Head of caudate nucleus (tissue), 42 donors: ENCODE measurements around the gene CDC42EP4.

ENCODE experiments used
- DNase-seq, 42 donors: peaks; one replicate each; pipeline versions ENCODE4 v3.0.0 to v3.0.0-alpha.2; 2020 to 2021; ENCODE audit warnings: mixed read lengths in 7 of 42
- intact Hi-C: fragments of 100-400 bp; cut with DNase I; formaldehyde crosslinking; loops from one replicate; pipeline ENCODE4 v1.15.0; 2022

CDC42EP4 gene

DNA sequence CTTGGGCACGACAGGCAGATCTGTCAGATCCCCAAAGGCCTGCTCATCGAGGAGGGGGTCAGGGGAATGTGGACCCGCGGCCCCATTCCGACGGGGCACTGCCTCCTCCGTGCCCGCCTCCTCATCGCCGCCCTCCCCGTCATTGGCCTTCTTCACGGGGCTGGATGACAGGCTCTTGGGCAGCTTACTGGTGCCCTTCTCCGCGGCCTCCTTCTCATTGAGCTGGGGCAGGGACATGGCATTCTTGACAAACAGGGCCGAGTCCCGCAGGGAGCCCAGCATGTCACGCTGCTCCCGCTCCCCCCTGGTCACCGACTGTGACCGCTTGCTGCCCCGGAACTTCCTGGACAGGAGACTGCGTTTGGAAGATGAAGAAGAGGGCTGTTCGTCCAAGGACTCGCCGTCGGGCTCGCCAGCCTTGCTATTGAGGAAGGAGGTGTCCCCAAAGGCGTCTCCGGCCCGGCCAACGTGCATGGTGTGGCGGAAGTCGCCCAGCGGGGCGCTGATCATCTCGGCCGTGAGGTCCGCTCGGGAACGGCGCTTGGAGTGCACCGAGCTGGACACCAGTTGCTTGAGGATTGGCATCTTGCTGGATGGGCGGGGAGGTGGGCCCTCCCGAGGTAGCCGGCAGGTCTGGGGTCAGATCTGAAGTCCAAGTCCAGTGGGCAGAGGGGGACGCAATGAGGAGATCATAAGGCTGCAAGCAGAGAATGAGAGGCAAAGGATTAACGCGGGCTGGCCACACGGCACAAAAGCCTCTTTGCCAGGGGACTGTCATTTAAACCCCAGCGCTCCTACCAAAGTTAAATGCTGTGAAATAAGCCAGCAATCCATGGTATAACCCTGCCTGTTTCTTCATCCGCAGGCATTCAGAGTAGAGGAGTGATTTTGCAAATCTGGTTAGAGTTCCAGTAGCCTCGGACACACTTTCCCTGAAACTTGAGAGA lies 25.6 kb downstream of the CDC42EP4 start:
- peak in 1 of 42 donors; percentile 37 for DNase-seq
- intact Hi-C loops, result no loop called here

DNA sequence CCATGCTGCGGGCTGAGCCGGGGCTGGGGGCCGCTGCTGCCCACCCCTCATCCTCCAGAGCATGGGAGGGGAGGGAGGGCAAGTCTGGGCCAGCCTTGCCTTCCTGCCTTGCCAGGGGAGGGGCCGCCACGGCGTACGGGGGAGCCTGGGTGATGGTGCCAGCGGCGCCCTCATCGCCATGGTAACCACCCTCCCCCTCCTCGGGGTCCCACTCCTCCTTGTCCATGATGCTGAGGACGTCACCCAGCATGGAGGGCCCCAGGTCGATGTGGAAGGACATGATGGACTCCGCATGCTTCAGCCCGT lies 26.2 kb downstream of the CDC42EP4 start:
- no peak for DNase-seq
- intact Hi-C loops, result no loop called here

DNA sequence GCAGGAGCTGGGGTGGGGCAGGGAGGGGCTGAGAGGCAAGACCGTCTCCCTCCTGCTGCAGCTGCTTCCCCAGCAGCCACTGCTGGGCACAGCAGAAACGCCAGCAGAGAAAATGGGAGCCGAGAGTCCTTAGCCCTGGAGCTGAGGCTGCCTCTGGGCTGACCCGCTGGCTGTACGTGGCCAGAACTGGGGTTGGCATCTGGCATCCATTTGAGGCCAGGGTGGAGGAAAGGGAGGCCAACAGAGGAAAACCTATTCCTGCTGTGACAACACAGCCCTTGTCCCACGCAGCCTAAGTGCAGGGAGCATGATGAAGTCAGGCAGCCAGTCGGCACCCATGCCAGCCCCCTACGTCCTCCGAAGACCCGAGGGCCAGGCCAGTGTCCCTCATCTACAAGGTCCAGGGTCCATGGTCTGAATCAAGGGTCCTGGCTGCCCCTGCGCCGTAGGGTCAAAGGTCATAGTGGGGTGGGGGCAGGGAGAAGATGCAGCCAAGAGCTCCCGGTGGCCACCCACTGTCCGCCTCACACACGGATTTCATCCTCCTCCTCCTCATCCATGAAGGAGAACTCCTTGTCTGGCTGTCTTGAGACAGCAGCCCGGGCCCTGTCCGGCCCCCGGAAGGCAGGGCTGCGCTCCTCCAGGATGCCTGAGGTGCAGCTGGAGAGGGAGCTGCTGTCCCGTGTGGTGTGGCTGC lies 26.7 kb downstream of the CDC42EP4 start:
- intact Hi-C loops, result no loop called here
- no peak for DNase-seq

DNA sequence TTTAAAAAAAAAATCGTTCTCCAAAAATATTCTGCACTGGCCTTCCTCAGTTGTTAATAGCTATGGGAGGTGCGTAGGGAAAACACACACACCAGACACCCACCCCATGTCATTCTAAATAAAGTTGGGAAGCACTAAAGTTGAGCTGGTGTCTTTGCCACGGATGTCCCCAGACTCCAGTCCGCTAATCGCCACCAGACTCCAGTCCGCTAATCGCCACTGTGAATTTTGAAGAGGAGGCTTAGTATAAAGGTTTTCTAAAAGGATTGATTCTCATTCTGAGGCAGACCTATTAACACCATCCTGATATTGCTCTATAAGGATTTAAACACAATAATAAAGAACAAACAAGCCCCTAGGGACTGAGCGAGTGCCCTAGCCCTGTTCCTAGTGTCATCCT lies 27.4 kb downstream of the CDC42EP4 start:
- intact Hi-C loops, result no loop called here
- DNase-seq, result no peak

DNA sequence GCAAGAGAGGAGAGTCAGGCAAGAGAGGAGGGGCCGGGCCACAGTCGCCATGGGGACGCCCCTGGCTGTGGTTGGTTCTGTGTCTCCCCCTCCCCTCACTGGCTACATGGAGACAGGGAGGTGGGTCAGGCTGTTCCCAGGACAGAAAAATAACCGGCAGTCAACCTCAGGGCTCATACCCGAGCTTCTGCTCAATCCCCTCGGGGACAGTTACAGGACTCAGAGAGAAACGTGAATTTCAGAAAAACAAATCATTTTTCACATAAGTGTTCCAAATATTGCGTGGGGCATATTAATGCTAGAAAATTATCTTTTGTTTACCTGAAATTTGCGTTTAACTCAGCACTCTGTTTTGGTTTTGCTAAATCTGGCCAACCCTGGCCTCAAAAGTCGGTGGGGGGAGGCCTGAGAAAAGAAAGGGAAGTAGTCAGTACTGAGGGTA lies 27.9 kb downstream of the CDC42EP4 start:
- peak in 11 of 42 donors; percentile 18 to 64 (median 45) for DNase-seq

DNA sequence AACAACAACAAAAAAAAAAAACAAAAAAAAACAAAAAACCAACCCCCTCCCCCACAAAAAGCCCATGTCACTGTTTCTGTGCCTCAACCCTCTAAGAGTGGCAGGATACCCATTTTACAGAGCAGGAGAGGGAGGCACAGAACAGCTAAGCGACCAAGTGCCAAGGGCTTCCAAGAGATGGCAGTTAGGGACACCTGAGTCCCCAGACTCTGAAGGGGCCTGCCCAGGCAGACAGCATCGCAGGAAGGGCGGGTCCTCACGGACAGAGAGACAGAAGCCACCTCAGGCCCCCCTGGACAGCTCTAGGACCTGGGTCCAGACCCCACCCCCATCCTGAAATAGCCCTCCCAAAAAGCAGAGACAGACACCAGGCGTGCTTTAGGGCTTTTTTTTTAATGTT lies 28.6 kb downstream of the CDC42EP4 start:
- intact Hi-C loops, result no loop called here
- no peak for DNase-seq

More for the DNA sequence above, 27.9 kb downstream of the CDC42EP4 start:
- intact Hi-C loops, result no loop called here

DNA sequence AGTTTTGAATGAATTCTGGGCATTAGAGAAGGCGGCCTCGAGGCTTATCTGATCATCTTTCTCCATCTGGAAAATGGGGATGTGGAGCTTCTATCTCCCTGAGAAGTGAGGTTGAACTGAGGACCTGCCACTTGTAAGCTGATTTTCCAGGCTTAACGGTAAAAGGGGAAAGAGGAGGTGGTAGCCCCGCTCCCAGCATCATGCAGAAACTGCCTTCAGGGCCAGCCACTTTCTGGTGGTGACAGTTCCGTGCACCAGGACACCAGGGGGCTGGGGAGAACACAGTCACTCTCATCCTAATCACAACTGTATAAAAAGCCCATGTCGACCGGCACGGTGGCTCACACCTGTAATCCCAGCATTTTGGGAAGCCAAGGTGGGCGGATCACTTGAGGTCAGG lies 29.2 kb downstream of the CDC42EP4 start:
- intact Hi-C loops, result no loop called here
- no peak for DNase-seq

DNA sequence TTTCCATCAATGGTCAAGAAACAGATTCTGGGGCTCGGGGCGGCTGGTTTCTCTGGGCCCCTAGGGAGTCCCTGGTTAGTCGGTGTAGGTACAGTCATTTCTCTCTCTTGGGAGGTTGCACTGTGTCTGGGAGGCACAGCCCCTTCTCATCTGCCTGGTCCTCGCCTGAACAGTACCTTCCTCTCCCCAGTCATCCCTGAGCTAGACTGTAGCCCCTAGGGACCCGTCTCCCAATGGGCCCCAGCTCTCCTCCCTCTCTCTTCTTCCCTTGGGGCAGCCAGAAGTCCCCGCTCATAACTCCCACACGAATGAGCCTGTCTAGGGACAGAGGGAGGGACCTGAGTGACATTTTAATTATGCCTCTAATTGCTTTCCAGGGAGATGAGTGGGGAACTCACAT lies 29.9 kb downstream of the CDC42EP4 start:
- no peak for DNase-seq
- intact Hi-C loops, result no loop called here

DNA sequence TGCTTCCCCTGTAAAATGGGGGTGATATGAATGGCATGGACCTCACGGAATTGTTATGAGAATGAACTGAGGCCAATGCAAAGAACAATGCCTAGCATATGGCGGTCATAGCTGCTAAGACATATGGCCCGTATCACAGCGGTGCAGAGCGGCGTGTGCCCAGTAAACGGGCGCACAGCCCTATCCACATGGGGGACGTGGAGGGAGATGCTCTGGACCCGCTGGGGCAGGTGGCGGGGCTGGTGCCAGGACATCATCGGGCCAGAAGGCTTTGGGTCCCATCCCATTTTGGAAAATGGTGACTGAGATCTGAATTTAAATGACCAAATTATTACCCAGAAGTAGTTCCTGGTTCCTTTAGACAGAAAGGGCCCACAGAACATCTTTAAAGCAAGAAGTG lies 31.6 kb downstream of the CDC42EP4 start:
- DNase-seq, result no peak
- intact Hi-C loops, result no loop called here

DNA sequence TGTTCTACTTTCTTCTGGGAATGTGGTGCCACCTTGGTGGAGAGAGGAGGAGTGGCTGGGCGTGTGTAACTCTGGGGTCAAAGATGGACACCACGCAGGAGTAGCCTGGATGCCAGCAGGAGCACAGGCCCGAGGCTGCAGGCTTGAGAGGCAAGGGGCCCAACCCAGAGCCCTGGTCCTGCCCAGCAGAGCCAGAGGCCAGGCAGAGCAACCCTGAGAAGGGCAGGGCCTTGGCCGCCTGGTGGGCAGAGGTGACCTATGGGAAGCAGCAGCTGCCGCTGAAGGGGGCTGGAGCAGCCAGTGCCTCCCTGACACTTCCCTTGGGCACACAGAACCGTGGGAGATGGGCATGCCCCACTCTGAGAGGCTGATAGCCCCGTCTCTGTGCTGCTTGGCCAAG lies 32.1 kb downstream of the CDC42EP4 start:
- no peak for DNase-seq
- intact Hi-C loops, result no loop called here

DNA sequence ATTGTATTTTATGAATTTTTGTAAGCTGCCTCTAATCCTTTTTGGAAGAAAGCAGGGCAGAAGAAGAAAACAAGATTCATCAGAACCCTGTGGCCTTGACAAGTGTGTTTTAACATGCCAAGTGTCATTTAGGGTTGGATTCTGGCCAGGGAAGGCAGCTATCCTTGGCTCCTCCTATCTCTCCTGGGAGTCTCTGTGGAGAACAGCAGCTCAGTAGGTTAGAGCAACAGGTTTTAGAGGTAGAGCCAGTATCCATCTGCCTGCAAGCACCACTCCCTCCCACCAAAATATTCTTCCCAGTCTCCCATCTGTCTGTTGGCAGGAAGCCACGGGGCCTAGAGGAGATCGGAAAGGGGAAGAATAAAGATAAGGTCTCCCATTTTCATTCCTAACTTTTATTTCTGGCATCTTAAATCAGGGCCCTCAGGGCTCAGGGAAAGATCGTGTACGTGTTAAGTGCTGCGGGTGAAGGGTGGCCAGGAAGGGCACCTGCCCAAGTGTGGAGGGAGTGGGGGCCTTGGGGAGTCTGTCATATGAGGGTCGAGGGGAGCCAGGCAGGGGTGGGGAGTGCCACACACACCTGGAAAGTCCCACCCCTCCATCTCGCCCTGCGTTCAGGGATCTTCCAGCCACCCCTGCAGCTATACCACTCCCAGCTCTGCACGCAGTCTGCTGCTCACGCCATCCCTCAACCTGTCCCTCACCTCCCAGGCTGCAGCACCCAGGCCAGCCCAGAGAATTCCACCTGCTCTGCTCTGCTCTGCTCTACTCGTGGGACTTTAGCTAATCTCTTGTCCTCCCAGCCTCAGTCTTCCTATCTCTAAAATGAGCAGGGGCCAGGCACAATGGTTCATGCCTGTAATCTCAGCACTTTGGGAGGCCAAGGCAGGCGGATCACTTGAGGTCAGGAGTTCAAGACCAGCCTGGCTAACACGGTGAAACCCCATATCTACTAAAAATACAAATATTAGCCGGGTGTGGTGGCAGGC lies 33.0 kb downstream of the CDC42EP4 start:
- DNase-seq, result no peak
- intact Hi-C loops, result no loop called here

DNA sequence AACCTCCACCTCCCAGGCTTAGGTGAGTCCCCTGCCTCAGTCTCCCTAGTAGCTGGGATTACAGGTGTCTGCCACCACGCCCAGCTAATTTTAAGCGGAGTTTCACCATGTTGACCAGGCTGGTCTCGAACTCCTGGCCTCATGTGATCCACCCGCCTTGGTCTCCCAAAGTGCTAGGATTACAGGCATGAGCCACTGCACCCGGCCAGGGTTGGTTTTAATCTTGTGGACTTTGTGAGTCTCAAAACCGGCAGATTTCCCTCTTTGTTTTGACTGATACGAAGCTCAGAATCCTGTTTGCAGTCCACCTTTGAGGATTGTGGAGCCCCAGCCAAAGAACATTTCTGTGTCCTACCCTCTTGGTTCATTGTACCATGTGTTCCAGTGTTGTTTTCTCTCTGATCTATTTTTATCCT lies 33.7 kb downstream of the CDC42EP4 start:
- DNase-seq, result no peak
- intact Hi-C loops, result no loop called here

DNA sequence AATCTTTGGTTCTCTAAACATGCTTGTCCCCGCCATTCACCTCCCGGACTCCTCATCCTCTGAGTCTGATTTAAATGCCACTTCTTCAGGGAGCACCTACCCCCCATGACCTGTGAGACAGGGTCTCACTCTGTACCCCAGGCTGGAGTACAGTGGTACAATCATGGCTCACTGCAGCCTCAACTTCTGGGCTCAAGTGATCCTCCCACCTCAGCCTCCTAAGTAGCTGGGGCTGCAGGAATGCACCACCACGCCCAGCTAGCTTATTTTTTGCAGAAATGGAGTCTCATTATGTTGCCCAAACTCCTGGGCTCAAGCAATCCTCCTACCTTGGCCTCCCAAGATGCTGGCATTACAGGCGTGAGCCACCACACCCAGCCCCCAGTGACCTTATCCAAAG lies 37.3 kb downstream of the CDC42EP4 start:
- intact Hi-C loops, result no loop called here
- no peak for DNase-seq

DNA sequence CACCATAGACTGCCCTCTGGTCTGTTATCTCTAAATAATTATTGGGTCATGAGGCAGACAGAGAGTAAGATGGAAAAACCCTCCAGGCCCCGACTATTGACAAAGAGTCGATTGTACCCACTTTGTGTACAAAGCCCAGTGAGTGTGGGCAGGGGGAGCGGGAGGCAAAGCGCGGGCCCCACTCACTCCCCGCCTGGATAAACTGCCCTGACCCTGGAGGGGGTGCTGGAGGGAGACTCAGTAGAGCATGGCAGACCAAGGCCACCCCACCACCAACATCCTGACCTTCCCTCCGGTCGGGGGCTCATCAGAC lies 38.9 kb downstream of the CDC42EP4 start:
- DNase-seq, result peak in 32 of 42 donors; percentile 23 to 81 (median 54)
- intact Hi-C loops, result no loop called here

DNA sequence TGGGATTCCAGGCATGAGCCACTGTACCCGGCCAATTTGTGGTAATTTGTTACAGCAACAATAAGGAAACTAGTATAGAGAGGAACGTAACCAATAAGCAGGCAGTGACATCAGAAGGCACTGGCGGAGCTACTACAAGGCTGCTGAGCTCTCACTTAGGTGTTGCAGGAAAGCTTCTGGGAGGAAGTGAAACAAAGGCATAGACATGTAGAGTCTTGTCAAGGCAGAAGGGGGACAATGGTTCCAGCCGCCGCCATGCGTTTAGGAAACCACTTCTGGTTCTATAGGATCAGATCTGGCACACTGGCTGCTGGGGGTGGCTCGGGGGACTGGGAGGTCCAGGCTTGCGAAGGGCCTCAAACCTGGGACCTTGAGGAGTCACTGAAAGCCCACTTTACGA lies 40.7 kb downstream of the CDC42EP4 start:
- intact Hi-C loops, result no loop called here
- DNase-seq, result no peak

DNA sequence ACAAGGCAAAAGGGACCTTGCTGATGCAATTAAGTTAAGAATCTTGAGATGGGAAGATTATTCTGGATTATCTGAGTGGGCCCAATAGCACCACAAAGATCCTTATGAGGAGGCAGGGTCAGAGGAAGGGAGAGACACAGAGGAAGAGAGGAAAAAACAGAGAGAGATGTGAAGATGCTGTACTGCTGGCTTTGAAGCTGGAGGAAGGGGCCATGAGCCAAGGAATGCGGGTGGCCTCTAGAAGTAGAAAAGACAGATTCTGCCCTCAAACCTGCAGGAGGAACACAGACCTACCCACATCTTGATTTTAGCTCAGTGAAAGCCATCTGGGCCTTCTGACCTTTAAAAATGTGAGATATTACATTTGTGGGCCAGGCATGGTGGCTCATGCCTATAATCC lies 42.0 kb downstream of the CDC42EP4 start:
- intact Hi-C loops, result no loop called here
- DNase-seq, result no peak

DNA sequence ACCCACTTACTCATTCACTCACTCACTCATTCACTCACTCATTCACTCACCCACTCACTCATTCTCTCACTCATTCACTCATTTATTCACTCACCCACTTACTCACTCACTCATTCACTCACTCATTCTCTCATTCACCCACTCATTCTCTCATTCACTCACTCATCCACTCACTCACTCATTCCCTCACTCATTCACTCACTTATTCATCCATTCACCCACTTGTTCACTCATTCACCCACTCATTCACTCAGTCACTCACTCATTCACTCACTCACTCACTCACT lies 42.5 kb downstream of the CDC42EP4 start:
- intact Hi-C loops, result no loop called here

DNA sequence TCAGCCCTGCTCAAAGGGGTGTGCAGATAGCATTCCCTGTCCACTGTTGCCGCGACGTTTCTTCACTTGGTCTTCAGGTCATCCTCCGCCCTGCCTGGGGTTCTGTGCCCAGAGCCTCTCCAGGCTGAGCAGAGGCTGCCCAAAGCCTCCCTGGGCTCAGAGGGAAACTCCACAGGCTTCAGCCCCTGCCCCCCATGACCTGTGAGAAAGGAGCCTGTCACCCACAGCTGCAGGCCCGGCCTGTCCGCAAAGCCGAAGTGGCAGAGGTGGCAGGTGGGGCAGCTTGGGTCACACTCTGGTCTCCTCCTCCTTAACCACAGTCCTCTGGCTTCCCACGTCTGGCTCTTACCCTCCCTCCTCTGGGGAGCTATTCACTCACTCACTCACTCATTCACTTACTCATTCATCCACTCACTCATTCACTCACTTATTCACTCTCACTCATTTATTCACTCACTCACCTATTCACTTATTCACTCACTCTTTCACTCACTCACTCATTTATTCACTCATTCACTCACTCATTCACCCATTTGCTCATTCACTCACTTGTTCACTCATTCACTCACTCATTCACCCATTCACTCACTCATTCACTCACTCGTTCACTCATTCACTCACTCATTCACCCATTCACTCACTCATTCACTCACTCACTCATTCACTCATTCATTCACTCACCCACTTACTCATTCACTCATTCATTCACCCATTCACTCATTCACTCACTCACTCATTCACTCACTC lies 43.0 kb downstream of the CDC42EP4 start:
- intact Hi-C loops, result no loop called here
- DNase-seq, result no peak

More for the DNA sequence above, 42.5 kb downstream of the CDC42EP4 start:
- no peak for DNase-seq
